PC-9 (cell line): ENCODE results near the gene F2. TPM values are rescaled to one million over a fixed set of nuclear protein-coding genes. Genes with fewer than 3 reads are reported as not detected.

Source experiments
- BruUV-seq: library from RNA; stranded (reverse); fragments of 400-500 nt; replicated peaks from 2 replicates; lab custom pipeline; 2021; lab: Mats Ljungman, UMichigan
- CTCF ChIA-PET: fragments of 300-600 bp; sonication (Branson Sonifier 250); formaldehyde crosslinking; loops from one replicate; lab custom pipeline; 2022; ENCODE audit warnings: antibody characterized with exemption; lab: Charles Lee
- POLR2A ChIA-PET: fragments of 300-600 bp; sonication (Branson Sonifier 250); formaldehyde crosslinking; loops from one replicate; lab custom pipeline; 2022; ENCODE audit warnings: antibody characterized with exemption; ENCODE audit not compliant: unreplicated experiment; lab: Charles Lee
- DNase-seq, 2 experiments: peaks; one replicate each; pipeline versions ENCODE4 v3.0.0 to v3.0.0-alpha.2; 2015 to 2022; ENCODE audit warnings: mixed read lengths in 1 of 2
- H2AFZ ChIP-seq: fragments of 200-600 bp; sonication (generic); 2 replicates; pipeline ENCODE4 v1.8.1; 2017; ENCODE audit warnings: antibody characterized with exemption
- H3F3A ChIP-seq: fragments of 200-600 bp; sonication (generic); 2 replicates; pipeline ENCODE4 v1.8.1; 2017; ENCODE audit warnings: antibody characterized with exemption, mild to moderate bottlenecking, low read depth; ENCODE audit not compliant: insufficient read depth
- H3K27ac ChIP-seq: fragments of 200-600 bp; sonication (generic); 2 replicates; pipeline ENCODE4 v1.6.1; 2016; ENCODE audit warnings: mixed run types
- H3K27me3 ChIP-seq: fragments of 200-600 bp; sonication (generic); 2 replicates; pipeline ENCODE4 v1.6.1; 2016; ENCODE audit warnings: low read depth, mixed run types; ENCODE audit not compliant: insufficient read depth
- H3K36me3 ChIP-seq: fragments of 200-600 bp; sonication (generic); 2 replicates; pipeline ENCODE4 v1.6.1; 2016; ENCODE audit warnings: low read depth, mixed run types
- H3K4me1 ChIP-seq: fragments of 200-600 bp; sonication (generic); replicated peaks from 2 replicates; pipeline ENCODE4 v1.6.1; 2016; ENCODE audit warnings: mixed run types; ENCODE audit not compliant: insufficient read depth
- H3K4me2 ChIP-seq: fragments of 200-600 bp; sonication (generic); 2 replicates; pipeline ENCODE4 v1.6.1; 2017; ENCODE audit warnings: mixed run types
- H3K4me3 ChIP-seq: fragments of 200-600 bp; sonication (generic); 2 replicates; pipeline ENCODE4 v1.6.1; 2016; ENCODE audit warnings: mixed run types
- H3K79me2 ChIP-seq: fragments of 200-600 bp; sonication (generic); 2 replicates; pipeline ENCODE4 v1.6.1; 2017; ENCODE audit warnings: low read depth, mixed run types
- H3K9me2 ChIP-seq: fragments of 200-600 bp; sonication (generic); 2 replicates; pipeline ENCODE4 v1.8.1; 2017; ENCODE audit warnings: mild to moderate bottlenecking; ENCODE audit not compliant: insufficient read depth
- H3K9me3 ChIP-seq: fragments of 200-600 bp; sonication (generic); 2 replicates; pipeline ENCODE4 v1.8.1; 2016; ENCODE audit warnings: low read depth; ENCODE audit not compliant: insufficient read depth
- H4K20me1 ChIP-seq: fragments of 200-600 bp; sonication (generic); 2 replicates; pipeline ENCODE4 v1.8.1; 2017; ENCODE audit not compliant: insufficient read depth
- EZH2 ChIP-seq: fragments of 200-600 bp; sonication (generic); IDR thresholded peaks from 2 replicates; pipeline ENCODE4 v1.8.0; 2017; ENCODE audit warnings: antibody characterized with exemption, low read depth
- intact Hi-C: fragments of 100-400 bp; cut with micrococcal nuclease; formaldehyde crosslinking; loops from one replicate; pipeline ENCODE4 v1.10.0; 2022; ENCODE audit not compliant: unreplicated experiment
- total RNA-seq: library from RNA; stranded (reverse); gene quantifications from 2 replicates; pipeline ENCODE4 v1.2.3, GENCODE V29; 2021
- TF ChIP-seq, protein P1 (sequence below): fragments of 200-600 bp; sonication (generic); conservative IDR thresholded peaks from 2 replicates; pipeline ENCODE4 v1.6.1; 2017; ENCODE audit warnings: mixed run types, antibody characterized with exemption, mild to moderate bottlenecking, moderate library complexity

F2 gene
- total RNA-seq, 1 experiment from 2014 or later, result not detected

DNA sequence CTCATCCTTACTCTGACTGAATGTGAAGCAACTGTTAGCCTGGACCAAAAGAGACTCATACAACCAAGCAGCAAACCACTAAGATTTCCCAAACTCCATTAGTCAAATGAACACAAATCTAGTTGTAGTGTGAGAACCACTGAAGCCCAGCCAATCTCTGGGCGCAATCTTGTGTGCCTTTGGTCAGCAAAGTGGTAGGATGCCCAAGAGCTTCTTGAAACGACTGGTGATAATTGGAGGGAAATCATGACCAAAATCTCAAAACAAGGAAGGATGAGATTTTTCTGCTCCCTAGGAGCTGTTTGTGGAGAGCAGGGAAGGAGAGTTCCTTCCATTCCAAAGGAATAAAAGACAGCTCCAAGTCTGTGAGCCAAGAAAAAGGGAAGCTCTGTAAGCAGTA, 24.0 kb downstream of the F2 start:
- Histone ChIP-seq H3K9me3 (no peaks in the 10 kb centered on the region), H3K4me1 (no peaks in the 10 kb centered on the region), H3K27ac (no peak overlapping the region), H3F3A (no peaks in the 10 kb centered on the region), H2AFZ (no peak overlapping the region), H3K27me3 (no peaks in the 10 kb centered on the region), H3K4me3 (no peak overlapping the region), H4K20me1 (peaks cover 5% of the 10 kb centered on the region; the same call in 1 of the 2 replicates), H3K36me3 (peaks cover 37% of the 10 kb centered on the region), H3K79me2 (no peaks in the 10 kb centered on the region), H3K9me2 (no peaks in the 10 kb centered on the region), H3K4me2 (no peak overlapping the region)
- POLR2A ChIA-PET, result no interaction called here
- intact Hi-C loops, result no loop called here
- TF ChIP-seq, protein P1, sequence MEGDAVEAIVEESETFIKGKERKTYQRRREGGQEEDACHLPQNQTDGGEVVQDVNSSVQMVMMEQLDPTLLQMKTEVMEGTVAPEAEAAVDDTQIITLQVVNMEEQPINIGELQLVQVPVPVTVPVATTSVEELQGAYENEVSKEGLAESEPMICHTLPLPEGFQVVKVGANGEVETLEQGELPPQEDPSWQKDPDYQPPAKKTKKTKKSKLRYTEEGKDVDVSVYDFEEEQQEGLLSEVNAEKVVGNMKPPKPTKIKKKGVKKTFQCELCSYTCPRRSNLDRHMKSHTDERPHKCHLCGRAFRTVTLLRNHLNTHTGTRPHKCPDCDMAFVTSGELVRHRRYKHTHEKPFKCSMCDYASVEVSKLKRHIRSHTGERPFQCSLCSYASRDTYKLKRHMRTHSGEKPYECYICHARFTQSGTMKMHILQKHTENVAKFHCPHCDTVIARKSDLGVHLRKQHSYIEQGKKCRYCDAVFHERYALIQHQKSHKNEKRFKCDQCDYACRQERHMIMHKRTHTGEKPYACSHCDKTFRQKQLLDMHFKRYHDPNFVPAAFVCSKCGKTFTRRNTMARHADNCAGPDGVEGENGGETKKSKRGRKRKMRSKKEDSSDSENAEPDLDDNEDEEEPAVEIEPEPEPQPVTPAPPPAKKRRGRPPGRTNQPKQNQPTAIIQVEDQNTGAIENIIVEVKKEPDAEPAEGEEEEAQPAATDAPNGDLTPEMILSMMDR, result no peak
- no peak for TF ChIP-seq EZH2
- CTCF ChIA-PET, result no interaction called here
- no TSS peak for BruUV-seq
- DNase-seq, result no peak

DNA sequence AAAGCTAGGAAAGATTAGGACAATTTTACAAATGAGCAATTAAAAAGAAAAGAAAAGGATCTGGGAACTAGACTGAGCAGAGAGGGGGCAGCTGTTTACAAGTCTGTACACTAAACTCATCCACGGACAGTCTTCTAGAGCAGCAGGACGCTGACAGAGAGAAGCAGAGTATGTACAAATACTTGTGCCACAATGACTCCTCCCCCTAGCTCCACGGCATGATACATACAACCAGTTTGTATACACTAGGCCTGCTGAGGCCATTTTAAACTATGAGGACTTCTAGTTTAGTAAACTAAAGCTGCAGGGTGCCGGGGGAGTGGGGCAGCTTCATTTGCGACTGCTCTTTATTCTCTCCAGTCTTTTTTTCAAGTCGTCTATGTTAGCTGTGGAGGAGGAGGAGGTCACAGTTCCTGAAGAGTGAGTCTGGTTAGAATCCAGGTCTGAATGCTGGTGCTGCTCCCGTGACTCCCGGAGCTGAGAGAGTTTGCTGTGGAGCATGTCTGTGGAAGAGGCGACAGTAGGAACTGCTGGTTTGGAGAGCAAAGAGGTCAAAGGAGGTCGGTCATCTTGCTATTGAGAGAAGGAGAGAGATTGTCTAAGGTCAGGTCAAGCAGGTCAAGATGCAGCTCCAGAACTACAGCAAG, 24.8 kb downstream of the F2 start:
- POLR2A ChIA-PET, result no interaction called here
- intact Hi-C loops, result no loop called here
- no peaks in the 10 kb centered on the region for H3K9me2 ChIP-seq
- H3K36me3 ChIP-seq, result peaks cover 39% of the 10 kb centered on the region
- no peak overlapping the region for H3K4me2 ChIP-seq
- no peaks in the 10 kb centered on the region for H3K4me1 ChIP-seq
- H3F3A ChIP-seq, result no peaks in the 10 kb centered on the region
- H3K9me3 ChIP-seq, result no peaks in the 10 kb centered on the region
- H3K27ac ChIP-seq, result no peak overlapping the region
- no peak for DNase-seq
- H3K4me3 ChIP-seq, result no peak overlapping the region
- TF ChIP-seq EZH2, result no peak
- TF ChIP-seq, protein P1, result no peak
- TSS peak; percentile 2 for BruUV-seq
- peaks cover 5% of the 10 kb centered on the region; the same call in 1 of the 2 replicates for H4K20me1 ChIP-seq
- no peaks in the 10 kb centered on the region for H3K27me3 ChIP-seq
- no peaks in the 10 kb centered on the region for H3K79me2 ChIP-seq
- CTCF ChIA-PET, result interaction anchor here (0.6 kb wide), 1 partner anchor 103 kb away, joined by 3 read pairs; no protein-coding TSS in a partner anchor
- H2AFZ ChIP-seq, result no peak overlapping the region

DNA sequence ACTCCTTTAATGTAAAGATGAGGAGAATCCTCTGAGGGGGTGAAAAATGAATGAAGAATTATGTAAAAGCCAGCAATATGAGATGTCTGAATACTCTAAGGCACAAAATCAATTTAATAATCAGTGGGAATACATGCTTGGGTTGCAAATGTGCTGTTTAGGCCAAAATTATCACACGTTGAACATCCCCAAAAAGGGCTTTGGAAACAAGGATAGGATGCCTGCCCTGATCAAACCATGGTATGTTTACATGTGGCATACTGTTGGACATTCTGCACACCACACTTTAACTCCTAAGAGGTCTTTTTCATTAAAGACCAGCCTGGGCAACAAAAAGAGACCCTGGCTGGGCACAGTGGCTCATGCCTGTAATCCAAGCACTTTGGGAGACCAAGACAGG, 26.3 kb downstream of the F2 start:
- no peaks in the 10 kb centered on the region for H3K4me1 ChIP-seq
- H3K27ac ChIP-seq, result no peak overlapping the region
- H3K79me2 ChIP-seq, result no peaks in the 10 kb centered on the region
- H3K4me3 ChIP-seq, result no peak overlapping the region
- no peak overlapping the region for H2AFZ ChIP-seq
- H4K20me1 ChIP-seq, result peaks cover 5% of the 10 kb centered on the region; the same call in 1 of the 2 replicates
- H3K9me2 ChIP-seq, result no peaks in the 10 kb centered on the region
- DNase-seq, result no peak
- no peak overlapping the region for H3K4me2 ChIP-seq
- TF ChIP-seq, protein P1, result no peak
- no peak for TF ChIP-seq EZH2
- ChIA-PET POLR2A (no interaction called here), CTCF (no interaction called here)
- intact Hi-C loops, result no loop called here
- H3K9me3 ChIP-seq, result no peaks in the 10 kb centered on the region
- no peaks in the 10 kb centered on the region for H3K27me3 ChIP-seq
- H3K36me3 ChIP-seq, result peaks cover 49% of the 10 kb centered on the region
- no TSS peak for BruUV-seq
- 0 out of 2 replicates have a peak, but pooled peaks cover 3% of the 10 kb centered on the region for H3F3A ChIP-seq
